GM21576 (cell line): ENCODE data around the gene EFCAB6.

ENCODE experiments used
- ATAC-seq: cut with Tn5 transposase; IDR thresholded peaks from one replicate; pipeline ENCODE4 v1.9.1; 2021; ENCODE audit warnings: mild to moderate bottlenecking, moderate library complexity; ENCODE audit not compliant: unreplicated experiment

The EFCAB6 gene

DNA sequence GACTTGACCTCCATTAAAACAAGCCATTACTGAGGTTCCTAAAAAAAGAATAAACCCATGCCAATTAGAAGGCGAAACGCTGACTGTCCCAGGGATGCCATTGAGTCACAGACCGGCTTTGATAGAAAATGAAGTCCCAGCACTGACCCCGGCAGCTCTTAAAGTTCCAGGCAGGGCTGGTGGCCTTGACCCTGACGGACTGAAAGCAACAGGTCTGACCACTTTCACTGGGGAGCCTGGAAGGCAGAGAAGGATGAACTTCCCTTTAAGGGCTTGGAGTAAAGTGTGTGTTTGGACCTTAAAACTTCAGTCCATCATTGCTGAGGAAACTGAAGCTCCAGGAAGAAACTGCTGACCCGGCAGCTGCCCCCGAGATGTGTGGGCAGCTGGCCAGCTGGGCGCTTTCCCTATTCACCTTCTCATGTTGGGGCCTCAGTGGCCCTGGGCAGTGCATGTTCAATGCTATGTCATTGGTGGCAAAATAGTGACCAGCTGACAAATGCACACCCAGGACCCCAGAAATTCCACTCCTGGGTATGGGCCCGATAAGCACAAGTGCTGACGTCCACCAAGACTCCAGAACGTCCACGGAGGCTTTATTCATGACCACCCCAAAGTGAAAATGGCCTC, 18.9 kb upstream of the EFCAB6 start:
- ATAC-seq, result no peak

- ATAC-seq, result no peak
These were observed 18.1 kb upstream of the EFCAB6 start for GRCh38 chr22:43829904-43830851.

DNA sequence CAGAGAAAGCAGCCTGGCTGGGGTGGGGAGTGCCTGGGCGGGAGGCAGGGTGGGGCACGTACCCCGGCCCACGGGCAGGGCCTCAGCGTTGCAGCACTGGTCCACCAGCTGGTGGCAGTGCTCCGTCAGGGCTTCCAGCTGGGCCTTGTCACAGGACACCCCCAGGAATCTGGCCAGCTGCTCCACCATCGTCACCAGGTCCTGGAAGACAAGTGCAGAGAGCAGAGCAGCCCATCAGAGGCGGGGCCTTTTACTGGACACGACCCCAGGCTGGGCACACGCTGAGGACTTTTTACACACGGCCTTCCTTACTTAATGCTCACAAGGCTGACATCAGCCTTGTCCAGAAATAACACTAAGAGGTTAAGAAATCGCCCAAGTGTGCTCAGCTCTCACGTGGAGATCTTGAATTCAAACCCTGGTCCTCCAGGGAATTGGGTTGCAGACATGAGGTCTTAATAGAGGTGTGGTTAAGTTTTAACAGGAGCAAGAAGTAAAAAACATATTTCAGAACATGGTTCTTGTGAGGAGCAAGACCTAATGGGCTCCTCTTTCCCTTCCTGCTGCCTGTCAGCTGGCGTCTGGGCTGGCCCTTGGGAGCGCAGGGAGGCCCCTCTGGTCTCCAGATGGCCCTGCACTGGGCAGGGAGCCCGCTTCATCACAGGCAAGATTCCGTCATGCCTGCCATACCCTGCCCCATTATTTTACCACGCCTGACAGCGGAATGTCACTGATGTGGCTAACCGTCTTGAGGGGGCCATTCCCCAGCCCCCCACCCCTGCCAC, 17.1 kb upstream of the EFCAB6 start:
- no peak for ATAC-seq

GRCh38 chr22:43828725-43828997, 16.6 kb upstream of the EFCAB6 start:
- ATAC-seq, result no peak

DNA sequence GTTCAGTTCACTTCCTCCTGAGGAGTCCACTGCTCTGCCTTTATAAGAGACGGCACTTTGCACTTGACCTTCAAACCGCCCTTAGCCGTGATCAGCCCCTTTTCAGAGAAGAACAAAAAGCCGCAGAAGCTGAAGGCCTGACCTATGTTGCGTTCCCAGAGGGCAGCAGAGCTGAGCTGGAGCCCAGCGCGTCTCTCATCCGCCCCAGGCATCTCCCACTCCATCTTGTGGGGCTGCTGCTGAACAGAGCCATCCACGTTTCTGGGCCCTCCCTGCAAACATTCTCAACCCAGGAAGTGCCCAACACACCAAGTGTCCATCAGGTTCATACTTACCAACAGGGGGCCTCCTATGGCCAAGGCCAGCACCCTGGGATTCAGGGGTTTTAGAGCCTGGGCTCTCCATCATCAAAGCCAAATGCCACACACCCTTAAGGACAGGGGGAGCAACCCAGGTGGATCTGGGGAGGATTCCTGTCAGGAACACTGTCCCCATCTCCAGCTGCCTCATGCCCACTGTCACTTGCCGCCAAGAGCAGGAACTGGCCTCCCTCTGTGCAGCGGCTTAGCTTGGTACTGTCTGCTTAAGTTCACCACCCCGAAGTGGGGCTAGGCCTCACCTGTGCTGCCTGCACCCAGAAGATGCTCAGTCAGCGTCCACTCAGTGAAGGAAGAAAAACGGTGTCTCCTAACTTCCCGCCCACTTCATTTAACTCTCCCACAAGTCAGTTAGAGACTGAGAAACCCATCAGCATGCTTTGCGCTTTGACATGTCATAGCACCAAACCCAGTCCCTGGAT, 16.0 kb upstream of the EFCAB6 start:
- no peak for ATAC-seq

DNA sequence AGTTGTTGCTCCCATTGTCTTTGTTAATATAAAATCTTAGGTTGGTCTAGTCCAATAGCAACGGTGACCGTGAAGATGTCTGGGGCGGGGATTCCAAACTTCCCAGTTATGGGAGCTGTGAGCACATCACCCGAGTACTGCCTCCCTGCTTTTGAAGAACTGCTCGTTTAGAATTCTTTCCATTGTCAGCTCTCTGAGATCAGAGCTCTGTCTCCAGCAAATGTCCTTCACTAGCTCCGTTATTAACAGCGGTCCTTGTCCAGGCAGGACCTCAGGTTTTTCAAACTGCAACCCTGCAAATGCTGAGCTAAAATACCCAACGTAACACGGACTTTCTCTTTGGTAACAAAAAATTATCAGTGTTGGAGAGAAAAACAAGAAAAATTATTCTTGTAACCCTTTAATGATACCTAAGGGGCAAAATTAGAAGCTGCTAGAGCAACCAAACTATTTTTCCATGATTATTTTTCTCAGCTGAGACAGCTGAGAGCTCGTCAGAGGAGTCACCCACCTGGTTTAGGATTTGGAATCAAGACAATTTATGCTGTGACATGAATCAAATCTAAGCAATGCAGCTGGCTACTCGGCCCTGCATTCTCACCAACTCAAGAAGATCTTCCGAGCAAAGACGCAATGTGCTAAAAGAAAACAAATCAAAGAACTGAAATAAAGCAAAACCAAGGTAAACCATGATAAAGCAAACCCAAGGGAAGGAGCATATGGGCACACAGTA, 15.1 kb upstream of the EFCAB6 start:
- ATAC-seq, result no peak

DNA sequence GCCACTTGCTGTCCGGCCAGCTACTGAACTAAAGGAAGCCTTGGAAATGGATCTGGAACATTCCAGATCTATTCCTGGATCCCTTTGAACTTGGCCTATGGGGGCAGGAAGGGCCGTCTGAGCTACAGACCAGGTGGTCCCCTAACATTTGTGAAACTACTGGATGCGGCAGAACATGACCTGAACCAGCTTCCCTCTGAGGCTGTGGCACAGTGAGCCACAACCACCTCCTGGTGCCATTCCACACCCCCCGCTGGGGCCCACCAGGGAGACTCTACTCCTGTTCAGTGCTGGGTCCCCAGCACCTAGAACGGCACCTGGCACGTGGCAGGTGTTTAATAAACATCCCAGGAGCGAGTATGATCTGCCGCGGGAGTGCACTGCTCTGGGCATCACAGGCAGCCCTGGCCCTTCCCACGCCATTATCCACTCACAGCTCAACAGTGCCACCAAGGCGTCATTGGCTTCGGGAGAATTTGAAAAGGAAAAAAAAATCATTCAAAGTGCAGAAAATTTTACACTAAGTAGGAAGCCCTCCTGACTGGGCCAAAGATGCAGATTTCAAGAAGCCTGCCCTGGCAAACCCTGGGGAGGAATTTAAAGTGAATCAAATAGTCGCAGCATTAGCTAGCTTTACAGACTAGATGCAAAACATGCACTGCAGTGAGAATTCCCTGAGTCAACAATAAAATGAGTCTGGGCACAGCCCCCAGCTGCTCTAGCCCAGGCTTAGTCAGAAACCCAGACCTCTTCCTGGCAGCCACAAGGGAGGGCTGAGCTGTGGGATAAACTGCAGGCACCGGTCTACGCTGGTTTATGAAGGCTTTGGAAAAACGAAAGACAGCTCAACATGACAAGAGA, 14.3 kb upstream of the EFCAB6 start:
- ATAC-seq, result no peak

DNA sequence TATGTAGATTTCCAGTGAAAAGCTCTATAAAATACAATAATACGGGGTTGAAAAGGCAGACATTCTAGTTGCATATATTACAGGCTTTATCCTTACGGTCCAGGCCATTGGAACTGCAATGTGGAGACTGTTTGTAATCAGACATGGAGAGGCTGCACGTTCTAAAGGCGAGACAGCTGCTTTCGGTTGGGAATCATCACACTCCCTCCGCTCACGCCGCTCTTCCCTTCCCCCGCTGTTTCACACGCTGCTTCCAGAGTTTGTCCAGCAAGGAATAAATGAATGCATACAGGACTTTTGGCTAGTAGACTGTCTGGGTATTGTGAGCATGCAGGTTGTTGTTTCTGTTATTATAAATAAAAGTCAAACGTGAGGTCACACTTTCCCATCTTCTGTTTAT, 13.5 kb upstream of the EFCAB6 start:
- no peak for ATAC-seq

DNA sequence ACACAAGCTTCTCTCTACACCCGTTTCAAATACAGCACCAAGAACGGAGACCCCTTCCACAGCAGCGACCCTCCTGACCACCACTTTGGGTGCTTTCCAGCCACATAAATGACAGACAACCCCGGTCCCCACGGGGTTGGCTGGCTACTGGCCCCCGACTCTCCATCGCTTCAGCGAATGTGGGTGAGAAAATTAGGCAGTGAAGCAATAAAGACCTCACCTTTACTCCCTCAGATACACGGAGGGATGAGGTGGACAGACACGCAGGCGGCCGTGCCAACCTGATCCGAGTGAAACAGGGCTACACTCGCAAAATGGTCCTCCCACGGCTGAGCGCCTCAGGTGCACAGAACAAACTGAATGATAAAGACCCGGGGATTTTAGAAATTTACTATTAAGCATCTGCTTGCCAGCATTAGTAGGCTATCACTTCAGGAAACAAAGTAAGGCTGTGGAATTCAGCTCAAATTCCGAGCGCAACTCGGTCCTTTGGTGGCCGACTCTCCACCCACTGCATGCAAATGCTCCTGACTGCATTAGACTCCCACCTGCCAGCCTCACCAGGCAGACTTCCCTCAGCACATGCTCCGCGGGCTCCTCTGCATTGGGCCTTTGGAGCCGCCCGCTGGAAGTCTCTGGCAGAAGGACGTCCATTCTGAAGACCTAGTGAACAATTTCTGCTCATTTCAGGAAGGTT, 12.8 kb upstream of the EFCAB6 start:
- ATAC-seq, result no peak

DNA sequence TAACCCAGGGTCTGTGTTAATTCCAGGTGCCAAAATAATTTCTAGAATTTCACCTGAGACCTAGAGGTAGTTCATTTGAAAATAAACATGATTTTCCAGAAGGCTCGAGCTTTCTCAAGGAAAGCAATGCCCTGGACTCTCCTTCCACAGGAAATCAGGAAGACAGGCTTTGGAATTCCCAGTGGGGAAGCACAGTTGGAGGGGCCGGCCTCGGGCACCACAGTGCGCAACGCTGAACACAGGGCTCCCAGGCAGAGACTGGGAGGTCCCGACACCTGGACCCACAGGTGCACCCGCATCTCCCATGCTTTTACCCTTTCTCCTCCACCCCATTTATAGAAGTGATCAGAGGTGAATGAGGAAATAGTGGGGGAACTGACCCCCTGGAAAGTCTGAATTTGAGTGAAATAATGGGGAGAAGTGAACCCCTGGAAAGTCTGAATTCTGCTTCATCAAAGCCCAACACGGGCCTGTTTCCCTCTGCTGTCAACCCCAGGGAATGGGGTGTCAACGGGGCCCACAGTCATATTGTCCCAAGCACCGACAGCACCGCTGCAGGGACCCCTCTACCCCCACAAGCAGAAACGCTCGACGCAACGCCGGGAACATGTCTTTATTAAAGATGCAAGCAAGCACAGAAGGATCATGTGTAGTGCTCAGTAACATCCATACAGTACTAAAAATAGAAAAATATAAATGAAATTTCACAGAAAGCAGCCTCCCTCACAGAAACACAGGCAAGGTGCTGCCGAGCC, 12.0 kb upstream of the EFCAB6 start:
- ATAC-seq, result no peak

DNA sequence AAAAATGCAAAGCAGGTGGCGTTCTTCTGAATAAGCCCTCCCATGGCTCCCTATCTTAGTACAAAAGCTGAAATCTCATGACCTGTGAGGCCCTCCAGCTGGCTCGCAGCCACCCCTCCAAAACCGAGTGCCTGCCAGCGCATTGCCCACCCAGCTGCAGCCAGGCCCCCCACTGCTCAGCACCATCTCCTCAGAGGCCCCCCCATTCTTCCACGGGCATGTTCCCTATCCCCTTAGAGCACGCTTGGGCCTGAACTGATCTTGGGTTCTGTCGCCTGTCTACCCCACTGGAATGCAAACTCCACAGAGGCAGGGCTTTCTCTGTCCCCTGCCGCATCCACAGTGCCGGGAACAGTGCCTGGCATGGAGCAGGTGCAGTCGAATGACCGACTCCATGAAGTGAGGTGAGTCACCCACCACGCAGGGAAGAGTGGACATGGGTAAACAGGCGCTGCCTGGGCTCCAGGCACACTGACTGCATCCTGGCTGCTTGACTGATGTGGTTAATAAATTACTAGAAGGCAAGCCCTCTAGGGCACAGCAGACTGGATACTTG, 11.3 kb upstream of the EFCAB6 start:
- no peak for ATAC-seq

GRCh38 chr22:43821606-43822425, 9.7 kb upstream of the EFCAB6 start:
- ATAC-seq, result no peak

DNA sequence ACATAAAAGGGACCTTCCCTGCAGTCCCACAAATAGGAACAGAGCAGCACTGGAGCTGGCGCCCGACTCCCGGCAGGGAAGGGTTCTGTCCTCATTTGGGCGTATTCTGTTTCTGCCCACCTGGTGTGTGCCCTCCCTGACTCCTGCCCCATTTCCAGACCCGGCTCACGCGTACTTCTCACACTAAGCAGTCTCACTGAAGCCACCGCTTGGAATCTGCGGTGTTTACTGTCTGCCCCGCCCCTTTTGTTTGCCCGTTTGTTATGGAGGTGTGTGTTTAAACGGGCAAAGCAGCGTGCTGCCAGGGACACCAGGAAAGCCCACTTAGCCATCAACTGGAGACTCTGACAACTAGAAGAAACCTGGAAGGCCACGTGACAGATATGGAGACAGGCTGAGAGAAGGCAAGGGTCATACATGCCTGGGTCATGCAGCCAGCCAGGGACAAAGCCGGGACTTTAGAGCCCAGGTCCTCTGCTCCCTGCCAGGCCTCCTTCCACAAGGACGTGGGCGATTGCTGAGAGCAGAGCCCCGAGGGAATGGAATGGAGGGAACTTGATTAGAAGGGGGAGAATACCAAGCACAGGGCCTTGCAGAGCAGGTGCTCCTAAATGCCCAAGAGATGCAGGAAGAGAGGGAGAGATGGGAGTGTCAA, 8.7 kb upstream of the EFCAB6 start:
- ATAC-seq, result no peak

DNA sequence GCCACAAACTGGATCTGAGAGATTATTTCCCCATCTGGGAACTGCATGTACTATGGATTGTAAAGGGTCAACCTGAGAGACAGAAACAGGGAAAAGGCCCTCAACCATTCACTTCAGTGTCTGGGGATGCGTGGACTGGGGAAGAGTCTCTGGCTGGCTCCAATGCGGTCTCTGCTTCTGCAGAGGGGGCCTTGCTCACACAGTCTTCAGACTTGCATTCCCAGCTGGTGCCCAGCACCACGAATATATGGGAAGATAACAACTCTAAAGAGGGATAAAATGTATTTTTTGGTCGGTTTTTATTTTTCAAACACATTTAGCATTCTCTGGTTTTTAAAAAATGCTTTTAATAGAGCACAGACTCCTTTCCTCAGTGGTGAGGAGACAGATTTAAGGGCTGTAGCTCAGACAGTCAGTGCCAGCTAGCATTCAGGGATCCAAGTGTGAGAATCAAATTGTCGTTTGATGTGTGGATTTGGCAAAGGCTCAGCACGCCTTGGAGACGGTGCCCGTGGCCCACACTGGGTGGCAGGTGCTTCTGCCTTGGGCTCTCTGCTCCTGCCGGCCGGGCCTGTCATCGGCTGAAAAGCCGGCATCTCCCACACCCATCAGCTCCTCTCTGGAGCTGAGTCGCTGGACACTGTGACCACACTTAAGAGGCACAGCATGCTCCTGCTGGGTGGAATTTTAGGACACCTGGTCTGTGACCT, 8.0 kb upstream of the EFCAB6 start:
- no peak for ATAC-seq

DNA sequence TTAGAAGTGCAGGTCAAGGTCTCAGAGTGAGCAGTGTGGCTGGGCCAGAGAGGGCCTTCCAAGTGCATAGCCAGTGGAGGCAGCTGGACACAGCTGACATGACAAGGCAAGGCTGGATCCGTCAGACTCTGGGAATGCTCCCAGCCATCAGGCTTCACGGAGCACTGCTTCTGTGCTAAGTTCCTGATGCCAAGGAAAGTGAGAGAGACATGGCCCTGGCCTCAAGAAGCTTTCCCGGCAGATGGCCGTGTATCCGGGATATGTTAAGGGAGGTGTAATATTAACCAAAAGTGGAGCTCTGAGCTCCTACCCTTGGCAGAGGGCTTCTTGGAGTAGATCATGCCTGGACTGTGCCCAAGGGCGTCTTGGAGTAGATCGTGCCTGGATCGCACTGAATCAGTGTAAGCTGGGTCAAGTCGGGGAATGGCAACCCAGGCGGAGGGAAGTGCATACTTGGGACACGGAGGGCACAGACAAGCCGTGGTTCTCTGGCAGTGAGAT, 7.4 kb upstream of the EFCAB6 start:
- no peak for ATAC-seq

DNA sequence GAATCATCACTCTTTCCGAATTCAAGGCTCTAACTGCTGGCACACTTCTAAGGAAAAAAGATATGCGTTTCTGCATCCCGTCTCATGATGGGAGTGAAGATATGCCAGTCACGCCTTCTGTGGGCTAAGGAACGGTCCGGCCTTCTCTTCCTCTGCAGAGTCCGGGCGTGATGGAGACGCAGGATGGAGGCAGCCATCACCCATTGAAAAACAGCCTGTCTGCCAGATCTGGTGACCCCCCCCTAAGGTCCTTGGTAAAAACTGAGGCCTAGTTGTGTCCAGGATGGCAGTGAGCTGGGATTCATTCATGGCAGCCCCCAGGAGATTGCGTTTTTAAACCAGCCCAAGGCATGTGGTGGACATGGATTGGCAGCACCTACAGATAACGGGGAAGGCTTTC, 6.9 kb upstream of the EFCAB6 start:
- ATAC-seq, result no peak
